Thyroid gland (tissue), 4 donors: ENCODE results near the gene CACNA1D. TPM values are rescaled to one million over a fixed set of nuclear protein-coding genes. Genes with fewer than 3 reads are reported as not detected.

Experiments
- DNase-seq, 2 donors: peaks; one replicate each; pipeline ENCODE4 v3.0.0-alpha.2; 2019
- H3K27ac ChIP-seq, 3 donors: fragments of 200-600 bp; sonication (generic); 1 replicate in 2 of 3; 2 replicates in 1 of 3; pipeline ENCODE4 v1.5.1; 2016 to 2019; ENCODE audit warnings: mild to moderate bottlenecking in 1 of 3, moderate library complexity in 1 of 3
- H3K27me3 ChIP-seq: fragments of 200-600 bp; sonication (generic); one replicate; pipeline ENCODE4 v1.5.1; 2019
- H3K36me3 ChIP-seq, 2 donors: fragments of 200-600 bp; sonication (generic); one replicate each; pipeline ENCODE4 v1.5.1; 2016 to 2019
- H3K4me1 ChIP-seq, 2 donors: fragments of 200-600 bp; sonication (generic); one replicate each; pipeline ENCODE4 v1.5.1; 2017 to 2019
- H3K4me3 ChIP-seq, 3 donors: fragments of 200-600 bp; sonication (generic); replicated peaks in 1 of 3; 1 replicate in 2 of 3; 2 replicates in 1 of 3; pipeline ENCODE4 v1.5.1; 2016; ENCODE audit warnings: mild to moderate bottlenecking in 1 of 3
- H3K9me3 ChIP-seq: fragments of 200-600 bp; sonication (generic); one replicate; pipeline ENCODE4 v1.5.1; 2017
- CTCF ChIP-seq, 6 experiments: fragments of 200-600 bp in 3 of 6; fragments of 450-650 bp in 3 of 6; sonication (generic) in 3 of 6; IDR thresholded peaks; one replicate each; pipeline ENCODE4 v1.5.1; 2016 to 2019; ENCODE audit warnings: antibody characterized with exemption in 6 of 6, mild to moderate bottlenecking in 2 of 6, inconsistent platforms in 1 of 6, moderate library complexity in 1 of 6
- POLR2A ChIP-seq, 2 donors: fragments of 450-650 bp; IDR thresholded peaks; one replicate each; pipeline ENCODE4 v1.6.1; 2017; ENCODE audit warnings: antibody characterized with exemption in 2 of 2, mild to moderate bottlenecking in 2 of 2, moderate library complexity in 1 of 2
- WGBS, 2 donors: methylation state at CpG; one replicate each; pipeline ENCODE4 v1.1.5; 2017; 5-methylcytosine and 5-hydroxymethylcytosine counted together
- intact Hi-C: fragments of 100-400 bp; cut with DNase I; formaldehyde crosslinking; loops from one replicate; pipeline ENCODE4 v1.15.1; 2023
- total RNA-seq, 4 donors: library from RNA; depleted of rRNA; stranded (reverse); fragments of >200 nt; gene quantifications; one replicate each; pipeline ENCODE4 v1.2.3, GENCODE V29; 2016

Gene CACNA1D
- total RNA-seq, 4 donors from 2014 or later = 7.1 to 46.1 (median 27.3) TPM

- TF ChIP-seq POLR2A (IDR thresholded peaks at IDR 0.05) = no peak
- TF ChIP-seq CTCF (IDR thresholded peaks at IDR 0.05) = no peak
- H3K27me3 ChIP-seq = no peaks in the 10 kb centered on the region
- H3K9me3 ChIP-seq = no peaks in the 10 kb centered on the region
- no peak for DNase-seq
- 85 to 93% methylated on average over 11 to 17 of the region's 17 CpGs for WGBS, 2 donors
- H3K27ac ChIP-seq = no peak overlapping the region
- no peaks in the 10 kb centered on the region for H3K36me3 ChIP-seq
- no peak overlapping the region for H3K4me3 ChIP-seq
- H3K4me1 ChIP-seq = peaks cover 7 to 8% of the 10 kb centered on the region in 2 donors
- intact Hi-C loops = no loop called here
These were observed 323.4 kb downstream of the CACNA1D start for GRCh38 chr3:53817809-53818208.

- intact Hi-C loops = no loop called here
- Histone ChIP-seq H3K4me1 (peaks cover 7 to 8% of the 10 kb centered on the region in 2 donors), H3K27ac (no peak overlapping the region), H3K9me3 (no peaks in the 10 kb centered on the region), H3K27me3 (no peaks in the 10 kb centered on the region), H3K4me3 (no peak overlapping the region), H3K36me3 (no peaks in the 10 kb centered on the region)
- no peak for TF ChIP-seq POLR2A (IDR thresholded peaks at IDR 0.05)
- TF ChIP-seq CTCF (IDR thresholded peaks at IDR 0.05) = no peak
- DNase-seq = no peak
- 91 to 95% methylated on average over 10 to 12 of the region's 14 CpGs for WGBS, 2 donors
These were observed 324.1 kb downstream of the CACNA1D start for GRCh38 chr3:53818221-53819162.

- WGBS, 2 donors = 94 to 99% methylated on average over 11 to 14 of the region's 14 CpGs
- Histone ChIP-seq H3K27ac (no peak overlapping the region), H3K27me3 (no peaks in the 10 kb centered on the region), H3K4me3 (no peak overlapping the region), H3K36me3 (no peaks in the 10 kb centered on the region), H3K4me1 (peaks cover 1% of the 10 kb centered on the region in 2 donors), H3K9me3 (no peaks in the 10 kb centered on the region)
- intact Hi-C loops = no loop called here
- DNase-seq = no peak
- no peak for TF ChIP-seq CTCF (IDR thresholded peaks at IDR 0.05)
- no peak for TF ChIP-seq POLR2A (IDR thresholded peaks at IDR 0.05)
These were observed 324.9 kb downstream of the CACNA1D start for GRCh38 chr3:53819163-53819868.

- DNase-seq = no peak
- Histone ChIP-seq H3K36me3 (no peaks in the 10 kb centered on the region), H3K27ac (no peak overlapping the region), H3K27me3 (no peaks in the 10 kb centered on the region), H3K9me3 (no peaks in the 10 kb centered on the region), H3K4me3 (no peak overlapping the region), H3K4me1 (no peaks in the 10 kb centered on the region)
- WGBS, 2 donors = 95 to 99% methylated on average over 4 to 5 of the region's 5 CpGs
- TF ChIP-seq CTCF (IDR thresholded peaks at IDR 0.05) = no peak
- TF ChIP-seq POLR2A (IDR thresholded peaks at IDR 0.05) = no peak
- intact Hi-C loops = no loop called here
These were observed 325.7 kb downstream of the CACNA1D start for GRCh38 chr3:53820084-53820483.
